A549 (cell line): ENCODE results near the gene MBNL2.

Experiments
- CHD4 ChIP-seq: fragments of 200-600 bp; sonication (generic); IDR thresholded peaks from 2 replicates; pipeline ENCODE4 v1.6.1; 2016; ENCODE audit warnings: antibody characterized with exemption, mild to moderate bottlenecking, borderline replicate concordance
- CTCF ChIP-seq: fragments of >200 bp; sonication (Bioruptor Twin); formaldehyde crosslinking; IDR thresholded peaks from 3 replicates; pipeline ENCODE4 v1.5.1; 2016
- EP300 ChIP-seq, 2 experiments: fragments of >200 bp; sonication (Bioruptor Twin); formaldehyde crosslinking; IDR thresholded peaks; 2 replicates in 1 of 2; 3 replicates in 1 of 2; pipeline ENCODE4 v1.6.1; 2016 to 2017
- JUN ChIP-seq, 2 experiments: fragments of >200 bp; sonication (Bioruptor Twin); formaldehyde crosslinking; IDR thresholded peaks; 2 replicates in 1 of 2; 3 replicates in 1 of 2; pipeline ENCODE4 v1.6.1; 2016 to 2017
- MAZ ChIP-seq: fragments of 150-350 bp; IDR thresholded peaks from 2 replicates; pipeline ENCODE4 v1.6.1; 2014; ENCODE audit warnings: antibody characterized with exemption, low read depth, low read length, borderline replicate concordance
- POLR2A ChIP-seq: IDR thresholded peaks from 2 replicates; pipeline ENCODE4 v1.6.1; 2012; ENCODE audit warnings: mild to moderate bottlenecking, low read length

- TF ChIP-seq CTCF, result no peak
- TF ChIP-seq POLR2A, result no peak
- no peak for TF ChIP-seq CHD4
- no peak for TF ChIP-seq EP300 (IDR thresholded peaks at IDR 0.05)
- TF ChIP-seq MAZ, result no peak
- TF ChIP-seq JUN (IDR thresholded peaks at IDR 0.05), result no peak
Measured at GRCh38 chr13:97322740-97323342, 100.7 kb downstream of the MBNL2 start.
